SIG-M5 treated with dmso at 0.1 percent for 504 hours (cell line): Measurements from ENCODE around the gene GORASP2.

ENCODE experiments used
- DNase-seq: peaks from one replicate; lab custom pipeline; 2025; ENCODE audit not compliant: unreplicated experiment; lab: John Stamatoyannopoulos, UW

GORASP2 gene

DNA sequence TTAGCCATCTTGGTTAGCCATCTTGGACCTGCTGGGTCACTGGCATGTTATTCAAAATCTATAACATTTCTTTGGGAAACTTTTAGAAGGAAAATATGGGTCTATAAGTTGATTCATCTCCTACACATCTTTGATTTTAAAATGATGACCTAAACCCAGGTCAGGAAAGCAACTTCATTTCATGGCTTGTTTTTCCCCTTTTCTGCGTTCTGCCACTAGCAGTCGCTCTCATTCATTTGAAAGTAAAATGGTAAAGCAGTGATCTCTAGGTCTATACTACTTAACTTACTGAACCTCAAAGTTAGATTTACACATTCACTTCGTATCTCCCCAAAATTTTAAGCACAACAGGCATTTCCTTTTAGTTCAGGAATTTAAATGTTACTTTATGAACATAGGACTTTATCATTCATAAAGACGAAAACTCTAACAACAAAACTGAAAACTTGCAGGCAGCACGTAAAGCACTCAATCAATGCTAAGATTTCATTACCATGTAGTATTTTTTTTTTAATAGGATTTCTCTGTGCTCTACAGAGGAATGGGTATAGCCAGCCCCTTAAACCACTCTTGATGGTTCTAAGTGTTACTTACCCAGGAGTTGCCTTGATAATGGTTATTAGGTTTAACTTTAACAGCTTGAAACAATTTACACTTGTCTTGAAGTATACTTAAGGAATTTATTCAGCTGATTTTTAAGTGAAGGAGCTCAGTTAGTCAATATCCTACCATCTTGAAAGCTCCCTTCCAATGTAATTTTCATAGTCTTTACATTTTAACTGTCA is 62.5 kb downstream of the GORASP2 start:
- DNase-seq, result no peak

DNA sequence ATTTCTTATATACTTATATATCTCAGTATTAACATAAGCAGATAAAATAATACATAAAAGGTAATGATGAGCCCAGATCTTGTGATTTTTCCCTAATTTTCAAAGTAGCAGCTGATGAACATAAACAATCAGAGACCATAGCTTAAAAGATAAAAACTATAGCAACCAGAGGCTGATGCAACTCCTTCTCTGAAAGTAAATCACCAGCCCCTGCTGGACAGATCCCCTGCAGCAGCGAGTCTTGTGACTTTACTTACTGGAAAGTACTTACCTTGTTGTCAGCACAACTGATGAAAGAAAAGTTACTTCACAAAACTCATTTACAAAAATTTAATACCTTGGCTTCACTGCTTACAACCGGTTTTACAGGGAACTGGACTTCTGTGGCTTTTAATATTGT is 67.3 kb downstream of the GORASP2 start:
- DNase-seq, result no peak

DNA sequence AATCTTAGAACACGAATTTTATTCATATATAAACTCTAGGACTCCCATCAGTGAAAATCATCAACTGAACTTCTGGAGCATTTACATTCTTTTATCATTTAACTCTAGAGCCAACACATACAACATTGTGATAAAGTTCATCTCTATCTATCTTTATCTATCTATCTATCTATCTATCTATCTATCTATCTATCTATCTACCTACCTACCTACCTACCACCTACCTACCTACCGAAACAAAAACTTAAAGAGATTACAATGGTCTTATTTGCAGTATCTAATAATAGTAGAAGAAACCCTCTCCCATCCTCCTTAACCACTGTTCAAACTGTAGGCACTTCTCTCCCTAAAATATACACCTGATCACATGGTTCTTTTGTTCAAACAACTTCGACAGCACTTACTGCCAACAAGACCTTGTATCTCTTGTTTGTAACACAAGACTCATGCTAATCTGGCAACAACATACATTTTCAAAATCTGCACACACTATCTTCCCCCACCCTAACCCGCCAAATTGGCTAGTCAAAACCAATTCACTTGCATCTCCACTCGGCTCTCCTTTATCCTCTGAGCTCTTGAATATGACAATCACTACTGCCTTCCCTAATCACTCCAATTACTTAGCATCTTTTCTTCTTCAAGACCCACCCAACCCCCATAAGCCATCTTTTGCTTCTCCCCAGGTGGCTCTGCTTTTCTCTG is 69.0 kb downstream of the GORASP2 start:
- DNase-seq, result no peak

DNA sequence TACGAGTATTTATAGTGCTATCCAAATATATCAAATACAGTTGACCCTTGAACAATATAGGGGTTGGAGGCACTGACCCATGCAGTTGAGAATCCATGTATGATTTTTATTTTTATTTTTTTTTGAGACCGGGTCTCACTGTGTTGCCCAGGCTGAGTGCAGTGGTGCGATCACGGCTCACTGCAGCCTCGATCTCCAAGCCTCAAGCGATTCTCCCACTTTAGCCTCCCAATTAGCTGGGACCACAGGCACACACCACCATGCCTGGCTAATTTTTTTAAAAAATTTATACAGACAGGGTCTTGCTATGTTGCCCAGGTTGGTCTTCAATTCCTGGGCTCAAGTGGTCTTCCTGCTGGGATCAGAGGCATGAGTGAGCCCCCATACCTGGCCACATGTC is 70.6 kb downstream of the GORASP2 start:
- DNase-seq, result no peak

DNA sequence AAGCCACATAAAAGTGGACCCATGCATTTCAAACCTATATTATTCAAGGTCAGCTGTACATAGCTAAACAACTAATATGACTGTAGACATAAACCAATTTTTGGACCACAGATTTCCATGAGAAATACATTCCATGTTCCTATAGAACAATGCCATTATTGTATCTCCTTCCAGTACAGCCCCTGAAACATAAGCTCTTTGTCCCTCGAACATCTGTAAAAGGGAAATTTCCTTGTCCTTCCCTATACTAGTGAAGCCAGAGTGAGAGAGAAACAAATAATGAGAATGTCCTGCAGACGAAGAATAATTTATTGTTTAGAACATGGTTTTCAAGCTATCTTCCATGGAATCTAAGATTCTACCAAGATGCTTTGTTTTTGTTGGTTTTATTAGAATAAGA is 75.3 kb downstream of the GORASP2 start:
- DNase-seq, result no peak

DNA sequence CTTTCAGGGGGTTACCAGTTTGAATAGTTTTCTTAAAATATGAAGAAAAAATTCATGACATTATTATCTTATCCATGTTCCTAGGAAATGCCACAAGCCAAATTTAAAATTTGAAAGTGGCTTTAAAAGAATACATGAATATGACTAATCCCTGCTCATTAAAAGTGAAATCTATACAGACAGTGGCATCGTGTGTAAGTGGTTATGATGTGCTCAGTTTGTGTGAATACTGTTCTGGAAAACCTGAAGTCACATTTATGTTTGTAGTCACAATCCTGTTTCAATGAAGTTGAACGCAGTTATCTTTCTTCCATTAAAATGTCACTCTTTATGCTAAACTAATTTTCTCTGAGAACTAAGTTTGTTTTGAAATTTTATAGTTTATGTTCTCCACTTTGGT is 75.8 kb downstream of the GORASP2 start:
- no peak for DNase-seq

DNA sequence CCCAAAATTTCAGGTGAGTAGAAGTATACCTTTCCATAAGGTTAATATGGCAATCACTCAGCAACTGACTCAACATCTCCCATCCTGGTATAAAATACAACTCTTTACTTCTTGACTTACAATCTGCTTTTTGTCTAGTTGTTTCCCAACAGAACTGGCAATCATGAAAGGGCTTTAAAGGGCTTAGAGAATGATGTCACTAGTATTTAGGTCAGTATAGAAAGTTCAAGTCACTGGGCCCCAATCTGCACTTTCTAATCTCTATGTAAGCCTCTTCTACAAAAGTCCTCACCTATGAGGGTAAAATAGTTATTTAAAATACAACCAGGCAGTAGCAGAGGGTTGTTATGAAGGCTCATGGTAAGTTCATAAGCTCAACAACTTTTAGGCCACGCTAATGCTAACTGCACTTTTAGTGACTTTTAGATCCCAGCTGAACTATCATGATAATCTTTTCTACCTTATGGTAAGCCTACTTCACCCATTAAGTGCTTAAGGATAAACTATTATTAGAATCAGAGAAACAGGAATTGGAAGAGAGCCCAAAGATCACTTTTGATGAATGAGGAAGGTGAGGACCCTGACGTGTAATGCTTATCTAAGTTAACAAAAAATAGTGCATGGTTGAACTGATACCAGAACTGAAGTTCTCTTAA is 79.6 kb downstream of the GORASP2 start:
- no peak for DNase-seq

DNA sequence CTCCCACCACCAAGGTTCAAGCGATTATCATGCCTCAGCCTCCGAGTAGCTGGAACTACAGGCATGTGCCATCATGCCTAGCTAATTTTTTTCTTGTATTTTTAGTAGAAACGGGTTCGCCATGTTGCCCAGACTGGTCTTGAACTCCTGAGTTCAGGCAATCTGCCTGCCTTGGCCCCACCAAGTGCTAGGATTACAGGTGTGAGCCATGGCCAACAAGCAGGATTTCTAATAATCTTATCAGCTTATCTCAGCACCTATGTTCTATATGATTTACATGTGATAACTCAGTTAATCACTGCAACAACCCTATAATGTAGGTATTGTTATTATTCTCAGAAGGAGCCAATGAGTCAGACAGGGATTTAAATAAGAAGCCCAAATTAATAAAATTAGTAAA is 80.3 kb downstream of the GORASP2 start:
- DNase-seq, result no peak

DNA sequence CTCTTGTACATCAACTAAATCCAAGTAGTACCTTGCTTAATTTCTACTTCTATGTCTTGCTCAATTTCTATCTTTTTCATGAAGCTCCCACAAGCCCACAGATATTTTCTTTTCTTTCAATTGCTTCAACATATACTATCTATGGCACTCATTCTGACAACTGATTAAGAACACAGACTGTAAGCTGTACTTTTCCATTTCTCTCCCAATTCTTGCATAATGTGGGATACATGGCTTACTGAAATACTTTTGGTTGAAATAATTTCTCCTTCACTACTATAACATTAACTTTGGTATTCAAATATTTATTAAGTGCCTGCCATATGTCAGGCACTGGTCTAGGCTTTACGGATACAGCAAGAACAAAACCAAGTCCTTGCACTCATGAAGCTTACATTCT is 84.8 kb downstream of the GORASP2 start:
- DNase-seq, result no peak

DNA sequence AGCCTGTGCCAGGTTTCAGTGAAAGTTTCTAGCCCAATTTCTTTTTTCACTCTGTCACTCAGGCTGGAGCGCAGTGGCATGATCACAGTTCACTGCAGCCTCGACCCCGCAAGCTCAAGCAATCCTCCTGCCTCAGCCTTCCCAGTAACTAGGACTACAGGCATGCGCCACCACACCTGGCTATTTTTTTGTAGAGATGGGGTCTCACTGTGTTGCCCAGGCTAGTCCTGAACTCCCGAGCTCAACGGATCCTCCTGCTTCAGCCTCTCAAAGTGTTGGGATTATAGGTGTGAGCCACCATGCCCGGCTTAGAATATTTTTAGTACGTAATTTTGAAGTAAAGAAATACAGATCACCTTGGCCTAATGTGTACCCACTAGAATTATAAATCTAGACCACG is 87.1 kb downstream of the GORASP2 start:
- no peak for DNase-seq
